CD14-positive monocyte (primary cell): ENCODE measurements around the gene HMG20B. TPM values are rescaled to one million over a fixed set of nuclear protein-coding genes. Genes with fewer than 3 reads are reported as not detected.
A peak's percentile ranks its signal among the peaks of the same experiment; 100 is the strongest.

Experiments
- DNase-seq, 3 donors: peaks; one replicate each; pipeline ENCODE4 v3.0.0-alpha.2; 2011 to 2022
- H2AFZ ChIP-seq: 2 replicates; pipeline ENCODE4 v1.6.0; 2012; ENCODE audit warnings: mild to moderate bottlenecking, low read depth, low read length, inconsistent platforms; ENCODE audit not compliant: insufficient read depth, poor library complexity, severe bottlenecking
- H3K27ac ChIP-seq, 2 donors: 1 replicate in 1 of 2; 2 replicates in 1 of 2; pipeline ENCODE4 v1.5.1; 2012 to 2013; ENCODE audit warnings: low read length in 2 of 2, control low read depth in 1 of 2, inconsistent platforms in 1 of 2, low read depth in 1 of 2, mild to moderate bottlenecking in 1 of 2
- H3K27me3 ChIP-seq, 2 donors: one replicate each; pipeline versions ENCODE4 v1.6.0 to v1.6.1; 2011 to 2013; ENCODE audit warnings: low read length in 2 of 2; ENCODE audit not compliant: control insufficient read depth in 2 of 2, insufficient read depth in 2 of 2
- H3K36me3 ChIP-seq, 2 donors: replicated peaks in 1 of 2; 1 replicate in 1 of 2; 2 replicates in 1 of 2; pipeline versions ENCODE4 v1.5.1 to v1.6.1; 2012 to 2013; ENCODE audit warnings: low read length in 2 of 2, control low read depth in 1 of 2, inconsistent platforms in 1 of 2, mild to moderate bottlenecking in 1 of 2; ENCODE audit not compliant: insufficient read depth in 2 of 2, control insufficient read depth in 1 of 2
- H3K4me1 ChIP-seq, 2 donors: 1 replicate in 1 of 2; 2 replicates in 1 of 2; pipeline versions ENCODE4 v1.5.1 to v1.6.1; 2012 to 2013; ENCODE audit warnings: low read length in 2 of 2, control low read depth in 1 of 2, inconsistent platforms in 1 of 2, mild to moderate bottlenecking in 1 of 2, moderate library complexity in 1 of 2; ENCODE audit not compliant: insufficient read depth in 2 of 2, control insufficient read depth in 1 of 2
- H3K4me2 ChIP-seq: replicated peaks from 2 replicates; pipeline ENCODE3; 2012; ENCODE audit warnings: low read length, moderate library complexity, mild to moderate bottlenecking; ENCODE audit not compliant: poor library complexity, severe bottlenecking; ENCODE audit errors: extremely low read depth
- H3K4me3 ChIP-seq, 3 experiments: fragments of 200-600 bp in 1 of 3; sonication (generic) in 1 of 3; replicated peaks in 1 of 3; 1 replicate in 2 of 3; 2 replicates in 1 of 3; pipeline ENCODE4 v1.5.1; 2011 to 2013; ENCODE audit warnings: low read length in 3 of 3, mild to moderate bottlenecking in 3 of 3, control low read depth in 2 of 3, low read depth in 2 of 3, inconsistent platforms in 1 of 3, moderate library complexity in 1 of 3
- H3K79me2 ChIP-seq: 2 replicates; pipeline ENCODE4 v1.6.0; 2012; ENCODE audit warnings: mild to moderate bottlenecking, control low read depth, inconsistent platforms, low read length, moderate library complexity; ENCODE audit not compliant: insufficient read depth
- H3K9ac ChIP-seq: 2 replicates; pipeline ENCODE4 v1.6.0; 2017; ENCODE audit warnings: low read length, mild to moderate bottlenecking; ENCODE audit not compliant: insufficient read depth, poor library complexity, severe bottlenecking
- H3K9me3 ChIP-seq, 2 donors: replicated peaks in 1 of 2; 1 replicate in 1 of 2; 2 replicates in 1 of 2; pipeline versions ENCODE4 v1.5.1 to v1.6.1; 2012 to 2013; ENCODE audit warnings: low read length in 2 of 2, control low read depth in 1 of 2; ENCODE audit not compliant: control insufficient read depth in 1 of 2, insufficient read depth in 1 of 2
- H4K20me1 ChIP-seq: 2 replicates; pipeline ENCODE4 v1.6.0; 2012; ENCODE audit warnings: mild to moderate bottlenecking, low read length, control low read depth, moderate library complexity; ENCODE audit not compliant: insufficient read depth
- H3K27ac Mint-ChIP-seq, 7 donors: one replicate each; pipeline ENCODE4 v1.8.0; 2020; ENCODE audit warnings: mild to moderate bottlenecking in 7 of 7, mixed read lengths in 7 of 7, moderate library complexity in 6 of 7, inconsistent platforms in 2 of 7
- H3K27me3 Mint-ChIP-seq, 3 donors: one replicate each; pipeline ENCODE4 v1.8.0; 2021 to 2022; ENCODE audit warnings: low read depth in 3 of 3, mild to moderate bottlenecking in 3 of 3, mixed read lengths in 3 of 3, moderate library complexity in 3 of 3, inconsistent platforms in 1 of 3
- H3K36me3 Mint-ChIP-seq, 2 donors: one replicate each; pipeline ENCODE4 v1.8.0; 2020; ENCODE audit warnings: mixed read lengths in 2 of 2, inconsistent platforms in 1 of 2, mild to moderate bottlenecking in 1 of 2
- H3K4me1 Mint-ChIP-seq: one replicate; pipeline ENCODE4 v1.8.0; 2020; ENCODE audit warnings: mild to moderate bottlenecking, mixed read lengths
- H3K4me3 Mint-ChIP-seq, 2 donors: one replicate each; pipeline ENCODE4 v1.8.0; 2020; ENCODE audit warnings: mild to moderate bottlenecking in 2 of 2, mixed read lengths in 2 of 2, moderate library complexity in 1 of 2
- H3K9me3 Mint-ChIP-seq, 7 donors: one replicate each; pipeline ENCODE4 v1.8.0; 2020 to 2022; ENCODE audit warnings: mixed read lengths in 7 of 7, mild to moderate bottlenecking in 6 of 7, moderate library complexity in 6 of 7, inconsistent platforms in 2 of 7
- WGBS: methylation state at CpG from one replicate; pipeline ENCODE4 v1.1.5; 2013; ENCODE audit warnings: missing lambda C conversion rate; ENCODE audit not compliant: insufficient coverage; 5-methylcytosine and 5-hydroxymethylcytosine counted together
- intact Hi-C, 2 donors: fragments of 100-400 bp; cut with micrococcal nuclease; formaldehyde crosslinking; loops; one replicate each; pipeline versions ENCODE4 v1.15.0 to v1.15.1; 2023
- polyA plus RNA-seq, 3 donors: library from polyadenylated mRNA; depleted of rRNA in 1 of 3; unstranded in 2 of 3; stranded (reverse) in 1 of 3; fragments of 300-500 nt in 2 of 3; fragments of >200 nt in 1 of 3; fragmentation: Illumina TruSeq in 2 of 3; gene quantifications; 1 replicate in 2 of 3; 2 replicates in 1 of 3; pipeline ENCODE4 v1.2.3, GENCODE V29; 2012 to 2021
- TF ChIP-seq, protein P1 (sequence below): fragments of 200-600 bp; IDR thresholded peaks from one replicate; pipeline ENCODE4 v1.8.0; 2022; ENCODE audit warnings: antibody characterized with exemption, mild to moderate bottlenecking

The HMG20B gene
- polyA plus RNA-seq, 3 donors = 52.4 to 58.8 (median 56.5) TPM

- Mint-ChIP-seq H3K36me3 (peaks cover 31 to 40% of the 10 kb centered on the region in 2 donors), H3K4me1 (peaks cover 59% of the 10 kb centered on the region), H3K9me3 (peaks cover 0 to 2% (median 0%) of the 10 kb centered on the region in 7 donors), H3K27me3 (no peaks in the 10 kb centered on the region), H3K27ac (peak overlapping the region in 5 of 7 donors; percentile 97 to 99 (median 98)), H3K4me3 (peak overlapping the region in 1 of 2 donors; percentile 11)
- Histone ChIP-seq H3K4me1 (peaks cover 72 to 79% of the 10 kb centered on the region in 2 donors), H2AFZ (no peak overlapping the region), H3K4me2 (no peak overlapping the region), H4K20me1 (peaks cover 31% of the 10 kb centered on the region), H3K27me3 (no peaks in the 10 kb centered on the region), H3K36me3 (peaks cover 15 to 31% of the 10 kb centered on the region in 2 donors), H3K9me3 (no peaks in the 10 kb centered on the region), H3K9ac (no peak overlapping the region), H3K27ac (no peak overlapping the region), H3K4me3 (no peak overlapping the region), H3K79me2 (peaks cover 69% of the 10 kb centered on the region)
- DNase-seq = no peak
- TF ChIP-seq, protein P1, sequence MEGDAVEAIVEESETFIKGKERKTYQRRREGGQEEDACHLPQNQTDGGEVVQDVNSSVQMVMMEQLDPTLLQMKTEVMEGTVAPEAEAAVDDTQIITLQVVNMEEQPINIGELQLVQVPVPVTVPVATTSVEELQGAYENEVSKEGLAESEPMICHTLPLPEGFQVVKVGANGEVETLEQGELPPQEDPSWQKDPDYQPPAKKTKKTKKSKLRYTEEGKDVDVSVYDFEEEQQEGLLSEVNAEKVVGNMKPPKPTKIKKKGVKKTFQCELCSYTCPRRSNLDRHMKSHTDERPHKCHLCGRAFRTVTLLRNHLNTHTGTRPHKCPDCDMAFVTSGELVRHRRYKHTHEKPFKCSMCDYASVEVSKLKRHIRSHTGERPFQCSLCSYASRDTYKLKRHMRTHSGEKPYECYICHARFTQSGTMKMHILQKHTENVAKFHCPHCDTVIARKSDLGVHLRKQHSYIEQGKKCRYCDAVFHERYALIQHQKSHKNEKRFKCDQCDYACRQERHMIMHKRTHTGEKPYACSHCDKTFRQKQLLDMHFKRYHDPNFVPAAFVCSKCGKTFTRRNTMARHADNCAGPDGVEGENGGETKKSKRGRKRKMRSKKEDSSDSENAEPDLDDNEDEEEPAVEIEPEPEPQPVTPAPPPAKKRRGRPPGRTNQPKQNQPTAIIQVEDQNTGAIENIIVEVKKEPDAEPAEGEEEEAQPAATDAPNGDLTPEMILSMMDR = no peak
- WGBS = 96% methylated on average over 30 of the region's 34 CpGs
- intact Hi-C loops = loop anchor here in 1 of 2 donors (5.0 kb wide), 1 partner anchor 44 kb away; the partner anchor contains the start of gene FZR1
Measured at GRCh38 chr19:3550947-3551791, 21.6 kb upstream of the HMG20B start.

- H3K27ac Mint-ChIP-seq = peak overlapping the region in 5 of 7 donors; percentile 97 to 99 (median 98)
- no peaks in the 10 kb centered on the region for H3K27me3 Mint-ChIP-seq
- WGBS = 95% methylated on average over 8 of the region's 9 CpGs
- Histone ChIP-seq H3K4me2 (no peak overlapping the region), H3K79me2 (peaks cover 73% of the 10 kb centered on the region), H4K20me1 (peaks cover 32% of the 10 kb centered on the region), H3K4me3 (no peak overlapping the region), H3K9ac (no peak overlapping the region), H3K27ac (peak overlapping the region in 1 of 2 donors; percentile 10), H3K36me3 (peaks cover 11 to 25% of the 10 kb centered on the region in 2 donors), H3K9me3 (no peaks in the 10 kb centered on the region), H2AFZ (no peak overlapping the region), H3K4me1 (peaks cover 78 to 85% of the 10 kb centered on the region in 2 donors), H3K27me3 (no peaks in the 10 kb centered on the region)
- H3K4me3 Mint-ChIP-seq = no peak overlapping the region
- peaks cover 0 to 2% (median 0%) of the 10 kb centered on the region in 7 donors for H3K9me3 Mint-ChIP-seq
- intact Hi-C loops = loop anchor here in 1 of 2 donors (5.0 kb wide), 1 partner anchor 44 kb away; the partner anchor contains the start of gene FZR1
- H3K4me1 Mint-ChIP-seq = peaks cover 65% of the 10 kb centered on the region
- TF ChIP-seq, protein P1 = no peak
- H3K36me3 Mint-ChIP-seq = peaks cover 32 to 36% of the 10 kb centered on the region in 2 donors
- DNase-seq = no peak
Measured at GRCh38 chr19:3551792-3552095, 21.0 kb upstream of the HMG20B start.
